ENCODE results near the gene COL5A1. TPM values are rescaled to one million over a fixed set of nuclear protein-coding genes. Genes with fewer than 3 reads are reported as not detected.

COL5A1 gene
- total and polyA plus RNA-seq, 2 experiments from 2014 or later: 2.5 to 13.1 TPM

- Histone ChIP-seq H3K27ac (ENCODE audit: low read depth) (no peak overlapping the region), H3K4me2 (no peak overlapping the region), H3K27me3 (ENCODE audit: insufficient read depth) (no peaks in the 10 kb centered on the region), H3F3A (replicated peaks; ENCODE audit: low read depth) (no peaks in the 10 kb centered on the region), H3K9me2 (ENCODE audit: insufficient read depth) (no peaks in the 10 kb centered on the region), H3K4me1 (ENCODE audit: insufficient read depth) (peaks cover 7% of the 10 kb centered on the region; the same call in 1 of the 2 replicates), H3K79me2 (replicated peaks; ENCODE audit: insufficient read depth) (no peaks in the 10 kb centered on the region), H2AFZ (no peak overlapping the region), H3K4me3 (no peak overlapping the region), H4K20me1 (replicated peaks; ENCODE audit: insufficient read depth) (no peaks in the 10 kb centered on the region), H3K36me3 (ENCODE audit: insufficient read depth) (no peaks in the 10 kb centered on the region)
- Mint-ChIP-seq H3K4me3 (no peak overlapping the region), H3K9me3 (peaks cover 23% of the 10 kb centered on the region), H3K27ac (no peak overlapping the region), H3K4me1 (peaks cover 6% of the 10 kb centered on the region; the same call in 1 of the 3 replicates), H3K36me3 (ENCODE audit: low read depth) (peaks cover 11% of the 10 kb centered on the region), H3K27me3 (ENCODE audit: insufficient read depth, low read depth, poor library complexity) (peaks cover 10% of the 10 kb centered on the region)
- no peak for ATAC-seq
- TF ChIP-seq NANOG (IDR thresholded peaks at IDR 0.05; ENCODE audit: borderline replicate concordance) (no peak), ZNF331 (CRISPR knock-in tag; IDR thresholded peaks at IDR 0.05; ENCODE audit: low read depth) (no peak), POLR2AphosphoS5 (IDR thresholded peaks at IDR 0.05; ENCODE audit: low read depth) (no peak), CTCF (conservative IDR thresholded peaks at IDR 0.05; ENCODE audit: low read depth in 2 of 2) (no peak), JUNB (IDR thresholded peaks at IDR 0.05; ENCODE audit: unreplicated experiment) (no peak), ZNF114 (CRISPR knock-in tag; IDR thresholded peaks at IDR 0.05) (no peak), EZH2phosphoT487 (IDR thresholded peaks at IDR 0.05; ENCODE audit: unreplicated experiment) (no peak), STAT1 (IDR thresholded peaks at IDR 0.05; ENCODE audit: unreplicated experiment) (no peak), EZH2 (IDR thresholded peaks at IDR 0.05; ENCODE audit: low read depth, unreplicated experiment) (no peak), ETS1 (IDR thresholded peaks at IDR 0.05) (no peak), CREB1 (CRISPR knock-in tag; IDR thresholded peaks at IDR 0.05; ENCODE audit: low read depth) (no peak)
- TF ChIP-seq, protein P1, sequence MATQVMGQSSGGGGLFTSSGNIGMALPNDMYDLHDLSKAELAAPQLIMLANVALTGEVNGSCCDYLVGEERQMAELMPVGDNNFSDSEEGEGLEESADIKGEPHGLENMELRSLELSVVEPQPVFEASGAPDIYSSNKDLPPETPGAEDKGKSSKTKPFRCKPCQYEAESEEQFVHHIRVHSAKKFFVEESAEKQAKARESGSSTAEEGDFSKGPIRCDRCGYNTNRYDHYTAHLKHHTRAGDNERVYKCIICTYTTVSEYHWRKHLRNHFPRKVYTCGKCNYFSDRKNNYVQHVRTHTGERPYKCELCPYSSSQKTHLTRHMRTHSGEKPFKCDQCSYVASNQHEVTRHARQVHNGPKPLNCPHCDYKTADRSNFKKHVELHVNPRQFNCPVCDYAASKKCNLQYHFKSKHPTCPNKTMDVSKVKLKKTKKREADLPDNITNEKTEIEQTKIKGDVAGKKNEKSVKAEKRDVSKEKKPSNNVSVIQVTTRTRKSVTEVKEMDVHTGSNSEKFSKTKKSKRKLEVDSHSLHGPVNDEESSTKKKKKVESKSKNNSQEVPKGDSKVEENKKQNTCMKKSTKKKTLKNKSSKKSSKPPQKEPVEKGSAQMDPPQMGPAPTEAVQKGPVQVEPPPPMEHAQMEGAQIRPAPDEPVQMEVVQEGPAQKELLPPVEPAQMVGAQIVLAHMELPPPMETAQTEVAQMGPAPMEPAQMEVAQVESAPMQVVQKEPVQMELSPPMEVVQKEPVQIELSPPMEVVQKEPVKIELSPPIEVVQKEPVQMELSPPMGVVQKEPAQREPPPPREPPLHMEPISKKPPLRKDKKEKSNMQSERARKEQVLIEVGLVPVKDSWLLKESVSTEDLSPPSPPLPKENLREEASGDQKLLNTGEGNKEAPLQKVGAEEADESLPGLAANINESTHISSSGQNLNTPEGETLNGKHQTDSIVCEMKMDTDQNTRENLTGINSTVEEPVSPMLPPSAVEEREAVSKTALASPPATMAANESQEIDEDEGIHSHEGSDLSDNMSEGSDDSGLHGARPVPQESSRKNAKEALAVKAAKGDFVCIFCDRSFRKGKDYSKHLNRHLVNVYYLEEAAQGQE (IDR thresholded peaks at IDR 0.05; ENCODE audit: unreplicated experiment): no peak
- TF ChIP-seq, protein P2, sequence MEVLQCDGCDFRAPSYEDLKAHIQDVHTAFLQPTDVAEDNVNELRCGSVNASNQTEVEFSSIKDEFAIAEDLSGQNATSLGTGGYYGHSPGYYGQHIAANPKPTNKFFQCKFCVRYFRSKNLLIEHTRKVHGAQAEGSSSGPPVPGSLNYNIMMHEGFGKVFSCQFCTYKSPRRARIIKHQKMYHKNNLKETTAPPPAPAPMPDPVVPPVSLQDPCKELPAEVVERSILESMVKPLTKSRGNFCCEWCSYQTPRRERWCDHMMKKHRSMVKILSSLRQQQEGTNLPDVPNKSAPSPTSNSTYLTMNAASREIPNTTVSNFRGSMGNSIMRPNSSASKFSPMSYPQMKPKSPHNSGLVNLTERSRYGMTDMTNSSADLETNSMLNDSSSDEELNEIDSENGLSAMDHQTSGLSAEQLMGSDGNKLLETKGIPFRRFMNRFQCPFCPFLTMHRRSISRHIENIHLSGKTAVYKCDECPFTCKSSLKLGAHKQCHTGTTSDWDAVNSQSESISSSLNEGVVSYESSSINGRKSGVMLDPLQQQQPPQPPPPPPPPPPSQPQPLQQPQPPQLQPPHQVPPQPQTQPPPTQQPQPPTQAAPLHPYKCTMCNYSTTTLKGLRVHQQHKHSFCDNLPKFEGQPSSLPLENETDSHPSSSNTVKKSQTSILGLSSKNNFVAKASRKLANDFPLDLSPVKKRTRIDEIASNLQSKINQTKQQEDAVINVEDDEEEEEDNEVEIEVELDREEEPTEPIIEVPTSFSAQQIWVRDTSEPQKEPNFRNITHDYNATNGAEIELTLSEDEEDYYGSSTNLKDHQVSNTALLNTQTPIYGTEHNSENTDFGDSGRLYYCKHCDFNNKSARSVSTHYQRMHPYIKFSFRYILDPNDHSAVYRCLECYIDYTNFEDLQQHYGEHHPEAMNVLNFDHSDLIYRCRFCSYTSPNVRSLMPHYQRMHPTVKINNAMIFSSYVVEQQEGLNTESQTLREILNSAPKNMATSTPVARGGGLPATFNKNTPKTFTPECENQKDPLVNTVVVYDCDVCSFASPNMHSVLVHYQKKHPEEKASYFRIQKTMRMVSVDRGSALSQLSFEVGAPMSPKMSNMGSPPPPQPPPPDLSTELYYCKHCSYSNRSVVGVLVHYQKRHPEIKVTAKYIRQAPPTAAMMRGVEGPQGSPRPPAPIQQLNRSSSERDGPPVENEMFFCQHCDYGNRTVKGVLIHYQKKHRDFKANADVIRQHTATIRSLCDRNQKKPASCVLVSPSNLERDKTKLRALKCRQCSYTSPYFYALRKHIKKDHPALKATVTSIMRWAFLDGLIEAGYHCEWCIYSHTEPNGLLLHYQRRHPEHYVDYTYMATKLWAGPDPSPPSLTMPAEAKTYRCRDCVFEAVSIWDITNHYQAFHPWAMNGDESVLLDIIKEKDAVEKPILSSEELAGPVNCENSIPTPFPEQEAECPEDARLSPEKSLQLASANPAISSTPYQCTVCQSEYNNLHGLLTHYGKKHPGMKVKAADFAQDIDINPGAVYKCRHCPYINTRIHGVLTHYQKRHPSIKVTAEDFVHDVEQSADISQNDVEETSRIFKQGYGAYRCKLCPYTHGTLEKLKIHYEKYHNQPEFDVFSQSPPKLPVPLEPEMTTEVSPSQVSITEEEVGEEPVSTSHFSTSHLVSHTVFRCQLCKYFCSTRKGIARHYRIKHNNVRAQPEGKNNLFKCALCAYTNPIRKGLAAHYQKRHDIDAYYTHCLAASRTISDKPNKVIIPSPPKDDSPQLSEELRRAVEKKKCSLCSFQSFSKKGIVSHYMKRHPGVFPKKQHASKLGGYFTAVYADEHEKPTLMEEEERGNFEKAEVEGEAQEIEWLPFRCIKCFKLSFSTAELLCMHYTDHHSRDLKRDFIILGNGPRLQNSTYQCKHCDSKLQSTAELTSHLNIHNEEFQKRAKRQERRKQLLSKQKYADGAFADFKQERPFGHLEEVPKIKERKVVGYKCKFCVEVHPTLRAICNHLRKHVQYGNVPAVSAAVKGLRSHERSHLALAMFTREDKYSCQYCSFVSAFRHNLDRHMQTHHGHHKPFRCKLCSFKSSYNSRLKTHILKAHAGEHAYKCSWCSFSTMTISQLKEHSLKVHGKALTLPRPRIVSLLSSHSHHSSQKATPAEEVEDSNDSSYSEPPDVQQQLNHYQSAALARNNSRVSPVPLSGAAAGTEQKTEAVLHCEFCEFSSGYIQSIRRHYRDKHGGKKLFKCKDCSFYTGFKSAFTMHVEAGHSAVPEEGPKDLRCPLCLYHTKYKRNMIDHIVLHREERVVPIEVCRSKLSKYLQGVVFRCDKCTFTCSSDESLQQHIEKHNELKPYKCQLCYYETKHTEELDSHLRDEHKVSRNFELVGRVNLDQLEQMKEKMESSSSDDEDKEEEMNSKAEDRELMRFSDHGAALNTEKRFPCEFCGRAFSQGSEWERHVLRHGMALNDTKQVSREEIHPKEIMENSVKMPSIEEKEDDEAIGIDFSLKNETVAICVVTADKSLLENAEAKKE (CRISPR knock-in tag; IDR thresholded peaks at IDR 0.05): no peak
- no peak for DNase-seq (ENCODE audit: low spot score)
These were observed 20.7 kb downstream of the COL5A1 start for GRCh38 chr9:134662143-134662876.

Data from GM23338 (cell line).